Uterus (tissue), 2 donors: ENCODE data around the gene CEACAM16.

Experiments
- CTCF ChIP-seq, 4 experiments: fragments of 200-600 bp in 2 of 4; fragments of 450-650 bp in 2 of 4; sonication (generic) in 2 of 4; IDR thresholded peaks; one replicate each; pipeline ENCODE4 v1.5.1; 2016 to 2019; ENCODE audit warnings: antibody characterized with exemption in 4 of 4, mild to moderate bottlenecking in 2 of 4, moderate library complexity in 1 of 4
- POLR2A ChIP-seq, 2 donors: fragments of 450-650 bp; IDR thresholded peaks; one replicate each; pipeline ENCODE4 v1.6.1; 2016; ENCODE audit warnings: antibody characterized with exemption in 2 of 2, mild to moderate bottlenecking in 1 of 2, moderate library complexity in 1 of 2

GRCh38 chr19:44692379-44692721 lies 6.6 kb upstream of the CEACAM16 start:
- TF ChIP-seq CTCF (IDR thresholded peaks at IDR 0.05): no peak
- no peak for TF ChIP-seq POLR2A (IDR thresholded peaks at IDR 0.05)
